Duodenal mucosa (tissue), 2 donors: Measurements from ENCODE around the gene FBXO3.
A peak's percentile ranks its signal among the peaks of the same experiment; 100 is the strongest.

Source experiments
- H3K27ac ChIP-seq: one replicate; pipeline ENCODE4 v1.7.0; 2013; ENCODE audit warnings: low read depth, low read length
- H3K27me3 ChIP-seq, 2 donors: one replicate each; pipeline ENCODE4 v1.7.0; 2013; ENCODE audit warnings: low read length in 2 of 2, control low read depth in 1 of 2; ENCODE audit not compliant: insufficient read depth in 2 of 2, control insufficient read depth in 1 of 2
- H3K36me3 ChIP-seq, 2 donors: one replicate each; pipeline ENCODE4 v1.7.0; 2013; ENCODE audit warnings: low read length in 2 of 2, control low read depth in 1 of 2; ENCODE audit not compliant: insufficient read depth in 2 of 2, control insufficient read depth in 1 of 2
- H3K4me1 ChIP-seq, 2 donors: one replicate each; pipeline ENCODE4 v1.7.0; 2013; ENCODE audit warnings: low read length in 2 of 2, control low read depth in 1 of 2; ENCODE audit not compliant: insufficient read depth in 2 of 2, control insufficient read depth in 1 of 2
- H3K4me3 ChIP-seq, 2 donors: one replicate each; pipeline ENCODE4 v1.7.0; 2013; ENCODE audit warnings: low read length in 2 of 2, low read depth in 1 of 2
- H3K9ac ChIP-seq, 2 donors: one replicate each; pipeline ENCODE4 v1.7.0; 2013; ENCODE audit warnings: low read length in 2 of 2, low read depth in 1 of 2
- H3K9me3 ChIP-seq, 2 donors: one replicate each; pipeline ENCODE4 v1.7.0; 2013; ENCODE audit warnings: low read length in 2 of 2, control low read depth in 1 of 2; ENCODE audit not compliant: control insufficient read depth in 1 of 2

FBXO3 gene

DNA sequence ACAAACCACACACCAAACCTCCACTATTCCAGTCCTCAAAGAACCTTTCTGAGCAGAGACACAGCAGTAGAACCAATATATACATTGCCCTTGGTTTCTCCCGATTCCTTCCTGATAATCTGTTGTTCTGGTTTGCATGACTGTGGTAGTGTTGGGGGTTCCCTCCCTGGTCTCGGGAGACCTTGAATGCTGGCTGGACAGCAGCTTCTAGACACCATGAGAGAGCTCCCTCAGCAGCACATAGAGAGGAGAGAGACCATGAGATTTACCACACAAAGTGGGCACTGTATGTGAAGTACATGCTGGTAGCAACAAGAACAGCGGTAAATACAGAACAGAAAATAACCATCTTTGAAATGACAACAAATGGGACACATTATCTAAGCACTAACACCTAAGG lies 76.3 kb downstream of the FBXO3 start:
- Histone ChIP-seq H3K9me3 (no peaks in the 10 kb centered on the region), H3K4me1 (peaks cover 14 to 33% of the 10 kb centered on the region in 2 donors), H3K27ac (no peak overlapping the region)

DNA sequence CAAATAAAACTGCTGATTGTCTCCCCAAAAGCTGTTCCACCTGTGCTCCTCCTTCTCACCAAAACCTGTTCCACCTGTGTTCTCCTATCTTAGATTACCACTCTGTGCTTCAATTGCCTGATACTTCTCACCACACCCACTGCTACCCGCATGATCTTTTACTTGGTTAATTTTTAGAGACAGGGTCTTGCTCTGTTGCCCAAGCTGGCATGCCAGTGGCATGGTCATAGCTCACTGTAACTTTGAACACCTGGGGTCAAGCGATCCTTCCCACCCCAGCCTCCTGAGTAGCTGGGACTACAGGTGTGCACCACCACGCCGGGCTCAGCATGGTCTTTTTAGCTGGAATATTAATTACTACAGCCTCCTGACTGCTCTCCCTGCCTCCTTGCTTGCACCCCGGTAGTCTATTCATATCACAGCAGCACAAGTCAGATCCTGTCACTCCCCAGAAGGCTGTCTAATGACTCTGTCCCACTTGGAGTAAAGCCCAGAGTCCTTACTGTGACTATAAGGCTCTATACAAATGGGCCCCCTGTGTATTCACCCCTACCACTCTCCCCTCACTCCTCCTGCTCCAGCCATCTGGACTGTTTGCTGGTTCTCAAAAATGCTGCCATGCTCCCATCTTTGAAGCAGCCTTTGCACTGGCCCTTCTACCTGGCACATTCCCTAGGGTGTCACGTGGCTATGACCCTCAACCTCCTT lies 77.2 kb downstream of the FBXO3 start:
- Histone ChIP-seq H3K9ac (no peak overlapping the region), H3K36me3 (no peaks in the 10 kb centered on the region), H3K9me3 (no peaks in the 10 kb centered on the region), H3K4me3 (no peak overlapping the region), H3K27me3 (no peaks in the 10 kb centered on the region), H3K4me1 (peaks cover 14 to 34% of the 10 kb centered on the region in 2 donors), H3K27ac (no peak overlapping the region)

More for the DNA sequence above, 76.3 kb downstream of the FBXO3 start:
- no peak overlapping the region for H3K9ac ChIP-seq
- H3K4me3 ChIP-seq = no peak overlapping the region
- H3K36me3 ChIP-seq = no peaks in the 10 kb centered on the region
- no peaks in the 10 kb centered on the region for H3K27me3 ChIP-seq

DNA sequence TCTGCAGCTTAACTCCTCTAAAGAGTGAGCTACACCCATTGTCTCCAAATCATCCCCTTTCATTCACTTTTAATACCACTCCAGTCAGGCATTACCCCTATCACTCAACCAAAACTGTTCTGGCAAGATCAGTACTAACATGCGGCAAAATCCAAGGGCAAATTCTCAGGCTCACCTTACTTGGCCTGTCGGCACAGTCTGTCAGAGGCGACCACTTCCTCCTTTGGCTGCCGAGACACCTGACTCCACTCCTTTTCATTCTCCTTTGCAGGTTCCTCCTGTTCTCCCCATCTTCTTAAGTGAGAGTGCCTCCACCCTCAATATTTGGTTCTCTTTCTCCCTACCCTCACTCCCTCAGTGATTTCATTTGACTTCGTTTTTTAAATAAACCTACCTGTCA lies 77.9 kb downstream of the FBXO3 start:
- no peak overlapping the region for H3K4me3 ChIP-seq

DNA sequence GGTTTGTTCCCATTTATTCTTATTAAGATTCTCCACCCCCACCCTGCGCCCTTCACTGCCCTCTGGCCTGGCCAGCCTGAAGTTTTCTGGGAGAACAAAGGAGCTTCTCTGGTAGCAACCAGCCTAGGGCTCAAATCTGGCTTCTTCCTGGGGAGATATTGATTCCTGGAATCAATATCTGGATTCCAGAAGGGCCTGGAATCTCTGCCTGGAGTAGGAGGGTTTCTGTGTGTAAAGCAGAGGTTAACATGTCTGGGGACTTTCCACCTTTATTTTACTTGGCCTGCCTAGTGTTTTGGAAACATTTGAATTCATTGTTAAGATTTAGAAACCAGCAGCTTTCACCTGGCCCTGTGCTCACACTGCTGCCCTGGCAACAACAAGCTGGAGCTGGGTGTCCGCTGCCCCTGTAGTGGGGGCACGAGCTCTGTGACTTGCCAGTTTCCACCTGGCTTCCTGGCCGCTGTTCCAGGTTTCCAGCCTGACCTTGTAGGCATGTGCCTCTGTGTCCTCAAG lies 79.2 kb downstream of the FBXO3 start:
- H3K9ac ChIP-seq = no peak overlapping the region
- no peaks in the 10 kb centered on the region for H3K36me3 ChIP-seq

More for the DNA sequence above, 77.9 kb downstream of the FBXO3 start:
- no peaks in the 10 kb centered on the region for H3K27me3 ChIP-seq
- peaks cover 14 to 34% of the 10 kb centered on the region in 2 donors for H3K4me1 ChIP-seq
- no peak overlapping the region for H3K9ac ChIP-seq
- no peaks in the 10 kb centered on the region for H3K9me3 ChIP-seq
- no peaks in the 10 kb centered on the region for H3K36me3 ChIP-seq
- H3K27ac ChIP-seq = no peak overlapping the region

DNA sequence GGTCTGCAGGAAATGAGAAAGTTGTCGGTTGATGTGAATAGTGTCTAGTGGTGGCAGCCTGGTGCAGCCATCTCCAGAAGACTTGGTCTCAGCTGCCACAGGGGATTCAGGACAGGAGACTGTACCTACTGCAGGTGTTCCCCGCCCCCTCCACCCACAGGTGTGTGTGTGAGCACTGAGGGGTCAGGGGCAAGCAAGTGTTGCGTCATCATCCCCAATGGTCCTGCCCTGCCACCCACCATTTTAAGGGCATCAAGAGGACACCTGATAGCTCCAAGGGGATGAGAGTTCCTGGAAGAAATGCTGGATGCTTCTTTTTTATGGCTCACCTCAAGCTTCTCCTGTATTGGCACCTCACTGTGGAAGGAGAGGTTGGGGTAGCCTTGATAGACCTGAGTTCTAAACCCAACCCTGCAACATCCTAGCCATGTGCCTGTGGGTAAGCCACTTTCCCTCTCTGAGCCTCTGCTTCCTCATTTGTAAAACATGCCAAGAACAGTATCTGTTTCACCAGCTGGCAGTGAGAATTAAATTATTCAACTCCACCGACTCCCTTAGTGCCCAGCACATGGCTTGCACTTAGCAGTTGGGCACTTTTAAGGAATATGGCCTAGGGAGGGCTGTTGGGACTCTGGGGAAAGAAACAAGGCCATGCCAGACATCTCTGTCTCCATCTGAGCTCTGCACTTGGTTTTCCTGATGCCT lies 79.8 kb downstream of the FBXO3 start:
- Histone ChIP-seq H3K9ac (no peak overlapping the region), H3K27ac (no peak overlapping the region), H3K36me3 (no peaks in the 10 kb centered on the region), H3K27me3 (no peaks in the 10 kb centered on the region), H3K4me1 (peaks cover 8 to 37% of the 10 kb centered on the region in 2 donors), H3K9me3 (no peaks in the 10 kb centered on the region), H3K4me3 (no peak overlapping the region)

More for the DNA sequence above, 79.2 kb downstream of the FBXO3 start:
- Histone ChIP-seq H3K4me1 (peaks cover 14 to 42% of the 10 kb centered on the region in 2 donors), H3K9me3 (no peaks in the 10 kb centered on the region), H3K27ac (peak overlapping the region; percentile 47), H3K27me3 (no peaks in the 10 kb centered on the region), H3K4me3 (no peak overlapping the region)

DNA sequence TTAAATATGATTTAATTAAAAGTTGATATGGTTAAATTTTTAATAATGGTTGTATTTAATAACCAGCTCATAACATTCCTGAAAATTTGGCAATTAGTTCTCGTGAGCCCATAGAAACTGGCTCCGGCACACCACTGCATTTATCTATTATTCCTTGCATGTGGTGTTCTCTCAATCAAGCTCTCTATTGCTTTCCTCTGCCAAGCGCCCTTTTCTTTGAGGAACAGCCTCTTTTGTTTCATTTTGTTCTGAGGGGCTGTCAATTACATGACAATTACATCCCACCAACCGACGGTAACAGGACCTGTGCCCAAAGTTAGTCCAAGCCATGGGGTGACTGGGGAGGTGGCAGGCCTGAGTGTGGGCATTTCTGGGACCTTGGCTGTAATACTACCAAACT lies 81.8 kb downstream of the FBXO3 start:
- no peak overlapping the region for H3K4me3 ChIP-seq
- peak overlapping the region; percentile 4 for H3K27ac ChIP-seq
- H3K4me1 ChIP-seq = peaks cover 8 to 34% of the 10 kb centered on the region in 2 donors
- peaks cover 0 to 2% of the 10 kb centered on the region in 2 donors for H3K9me3 ChIP-seq
- no peaks in the 10 kb centered on the region for H3K27me3 ChIP-seq
- no peaks in the 10 kb centered on the region for H3K36me3 ChIP-seq
- no peak overlapping the region for H3K9ac ChIP-seq

DNA sequence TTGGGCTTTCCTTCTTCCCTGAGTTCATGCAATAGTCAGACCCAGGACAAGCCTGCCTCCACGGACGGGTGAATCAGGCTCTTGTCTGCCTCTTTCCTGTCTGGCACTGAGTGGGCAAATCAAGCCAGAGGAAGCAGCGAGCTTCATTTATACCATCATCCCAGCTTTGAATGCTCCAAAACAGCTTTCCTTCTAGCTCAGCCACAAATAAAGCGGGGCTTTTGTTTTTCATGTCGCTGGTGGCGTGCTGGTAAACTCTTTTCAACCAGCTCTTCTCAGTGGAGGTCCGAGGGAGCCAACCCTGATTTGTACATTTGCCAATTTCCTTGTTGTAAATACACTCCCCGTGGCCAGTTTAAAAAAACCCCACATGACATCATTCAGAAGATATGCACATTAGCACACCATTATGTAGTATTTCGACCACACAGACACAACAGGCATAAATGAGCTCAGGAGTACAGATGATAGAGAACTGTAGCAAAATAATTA lies 82.3 kb downstream of the FBXO3 start:
- no peaks in the 10 kb centered on the region for H3K27me3 ChIP-seq
- H3K4me3 ChIP-seq = no peak overlapping the region
- peaks cover 8 to 33% of the 10 kb centered on the region in 2 donors for H3K4me1 ChIP-seq
- H3K27ac ChIP-seq = peak overlapping the region; percentile 65
- H3K9me3 ChIP-seq = peaks cover 3 to 5% of the 10 kb centered on the region in 2 donors
- no peaks in the 10 kb centered on the region for H3K36me3 ChIP-seq
- H3K9ac ChIP-seq = no peak overlapping the region

DNA sequence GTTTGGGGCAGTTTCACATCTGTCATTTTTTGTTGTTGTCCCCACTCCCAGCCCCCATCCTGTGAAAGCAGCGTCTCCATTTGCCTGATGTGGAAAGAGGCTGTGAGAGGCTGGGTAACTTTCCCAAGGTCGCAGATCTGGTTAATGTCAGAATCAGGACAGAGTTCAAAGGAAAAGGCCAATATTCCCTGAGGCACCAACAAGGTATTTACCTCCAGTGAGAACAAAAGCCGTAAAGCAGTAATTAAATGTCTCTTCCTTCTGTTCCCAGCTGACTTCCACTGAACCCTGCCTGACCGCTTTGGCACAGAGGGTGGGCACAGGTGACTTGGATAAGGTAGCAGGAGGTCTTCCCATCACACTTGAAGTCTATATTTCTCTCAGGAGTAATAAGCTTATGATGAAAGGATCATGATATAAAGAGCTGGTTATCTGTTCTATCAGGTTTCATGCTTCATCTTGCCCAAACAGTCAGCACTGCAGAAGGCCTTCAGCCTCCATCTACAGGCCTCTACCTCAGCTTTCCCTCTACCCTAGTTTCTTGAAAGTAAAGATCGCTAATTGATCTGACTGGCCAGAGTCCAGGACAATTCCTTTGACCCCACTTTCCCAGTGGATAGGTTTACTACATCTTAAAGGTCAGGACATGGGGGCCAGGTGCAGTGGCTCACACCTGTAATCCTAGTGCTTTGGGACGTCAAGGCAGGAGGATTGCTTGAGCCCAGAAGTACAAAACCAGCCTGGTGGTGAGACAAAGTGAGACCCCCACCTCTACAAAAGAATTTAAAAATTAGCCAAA lies 83.1 kb downstream of the FBXO3 start:
- Histone ChIP-seq H3K27me3 (no peaks in the 10 kb centered on the region), H3K36me3 (no peaks in the 10 kb centered on the region), H3K27ac (peak overlapping the region; percentile 65), H3K4me3 (no peak overlapping the region), H3K9ac (peak overlapping the region in 1 of 2 donors; percentile 2), H3K4me1 (peaks cover 8 to 29% of the 10 kb centered on the region in 2 donors), H3K9me3 (peaks cover 3 to 5% of the 10 kb centered on the region in 2 donors)
